Measurements from ENCODE around the gene MEPE.

The MEPE gene

GRCh38 chr4:87855559-87855958 lies 22.8 kb downstream of the MEPE start:
- Histone ChIP-seq H3K27me3 (ENCODE audit: control insufficient read depth, insufficient read depth, low read length) (no peaks in the 10 kb centered on the region), H3K4me3 (ENCODE audit: low read length) (no peak overlapping the region), H3K27ac (ENCODE audit: low read length) (no peak overlapping the region), H3K36me3 (ENCODE audit: control insufficient read depth, insufficient read depth, low read length) (no peaks in the 10 kb centered on the region), H3K9me3 (ENCODE audit: control insufficient read depth, insufficient read depth, low read length) (no peaks in the 10 kb centered on the region), H3K4me1 (ENCODE audit: control insufficient read depth, insufficient read depth, low read length) (peaks cover 4% of the 10 kb centered on the region)
- no CpG with 5 or more reads among the region's 8 CpGs for WGBS (ENCODE audit: insufficient coverage, insufficient read length)
- no peak for DNase-seq (ENCODE audit: low read depth, low spot score)

DNA sequence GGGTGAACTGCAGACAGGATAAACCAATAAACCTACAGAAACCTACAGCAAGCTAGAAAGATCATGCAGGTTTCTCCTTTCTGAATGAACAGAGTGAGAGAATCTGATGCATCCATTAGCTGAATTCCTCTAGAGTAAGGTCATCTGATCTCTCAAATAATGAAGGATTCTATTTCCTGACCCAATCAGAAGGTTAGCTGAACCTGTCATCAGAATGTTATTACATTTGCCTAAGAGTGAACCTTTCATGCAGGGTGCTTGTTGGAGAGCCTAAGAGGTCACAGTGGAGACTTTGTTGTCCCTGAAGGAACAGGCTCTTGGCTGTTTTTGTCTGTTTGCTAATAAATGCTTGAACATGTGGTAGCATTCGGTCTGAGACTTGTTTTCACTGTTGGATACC lies 24.0 kb downstream of the MEPE start:
- Histone ChIP-seq H3K36me3 (ENCODE audit: control insufficient read depth, insufficient read depth, low read length) (no peaks in the 10 kb centered on the region), H3K27me3 (ENCODE audit: control insufficient read depth, insufficient read depth, low read length) (no peaks in the 10 kb centered on the region), H3K27ac (ENCODE audit: low read length) (no peak overlapping the region), H3K4me1 (ENCODE audit: control insufficient read depth, insufficient read depth, low read length) (peaks cover 4% of the 10 kb centered on the region), H3K4me3 (ENCODE audit: low read length) (no peak overlapping the region), H3K9me3 (ENCODE audit: control insufficient read depth, insufficient read depth, low read length) (no peaks in the 10 kb centered on the region)
- WGBS (ENCODE audit: insufficient coverage, insufficient read length): no CpG with 5 or more reads among the region's 1 CpG
- no peak for DNase-seq (ENCODE audit: low read depth, low spot score)

GRCh38 chr4:87857789-87858188 lies 25.0 kb downstream of the MEPE start:
- WGBS (ENCODE audit: insufficient coverage, insufficient read length): no CpG with 5 or more reads among the region's 5 CpGs
- DNase-seq (ENCODE audit: low read depth, low spot score): no peak
- H3K4me1 ChIP-seq (ENCODE audit: control insufficient read depth, insufficient read depth, low read length): peaks cover 4% of the 10 kb centered on the region
- no peaks in the 10 kb centered on the region for H3K9me3 ChIP-seq (ENCODE audit: control insufficient read depth, insufficient read depth, low read length)
- no peak overlapping the region for H3K27ac ChIP-seq (ENCODE audit: low read length)
- no peaks in the 10 kb centered on the region for H3K27me3 ChIP-seq (ENCODE audit: control insufficient read depth, insufficient read depth, low read length)
- H3K36me3 ChIP-seq (ENCODE audit: control insufficient read depth, insufficient read depth, low read length): no peaks in the 10 kb centered on the region
- H3K4me3 ChIP-seq (ENCODE audit: low read length): no peak overlapping the region

DNA sequence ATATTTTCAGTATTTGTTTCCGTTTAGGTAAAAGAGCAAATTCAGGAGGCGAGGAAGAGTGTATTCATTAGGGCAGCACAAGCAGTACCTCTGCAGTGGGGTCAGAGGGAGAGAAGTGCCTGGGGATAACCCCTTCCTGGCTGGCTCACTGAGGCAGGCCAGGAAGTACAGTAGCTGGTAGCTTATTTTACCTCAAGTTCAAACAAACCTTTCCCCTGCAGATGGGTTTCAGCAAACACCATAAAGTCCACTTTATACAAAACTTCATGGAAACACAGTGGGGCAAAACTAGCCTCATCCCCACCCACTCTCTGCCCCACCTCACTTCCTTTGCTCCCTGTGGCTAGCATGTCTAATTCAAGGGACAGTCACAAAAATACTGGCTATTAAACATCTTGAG lies 29.5 kb downstream of the MEPE start:
- Histone ChIP-seq H3K27me3 (ENCODE audit: control insufficient read depth, insufficient read depth, low read length) (no peaks in the 10 kb centered on the region), H3K4me1 (ENCODE audit: control insufficient read depth, insufficient read depth, low read length) (no peaks in the 10 kb centered on the region; the same call in 1 of the 2 replicates), H3K27ac (ENCODE audit: low read length) (no peak overlapping the region), H3K36me3 (ENCODE audit: control insufficient read depth, insufficient read depth, low read length) (no peaks in the 10 kb centered on the region; the same call in 1 of the 2 replicates), H3K9me3 (ENCODE audit: control insufficient read depth, insufficient read depth, low read length) (no peaks in the 10 kb centered on the region), H3K4me3 (ENCODE audit: low read length) (no peak overlapping the region)
- DNase-seq (ENCODE audit: low read depth, low spot score): no peak
- no CpG with 5 or more reads among the region's 2 CpGs for WGBS (ENCODE audit: insufficient coverage, insufficient read length)

- Histone ChIP-seq H3K4me1 (ENCODE audit: control insufficient read depth, insufficient read depth, low read length) (no peaks in the 10 kb centered on the region; the same call in 1 of the 2 replicates), H3K4me3 (ENCODE audit: low read length) (no peak overlapping the region), H3K27ac (ENCODE audit: low read length) (no peak overlapping the region), H3K9me3 (ENCODE audit: control insufficient read depth, insufficient read depth, low read length) (no peaks in the 10 kb centered on the region), H3K27me3 (ENCODE audit: control insufficient read depth, insufficient read depth, low read length) (no peaks in the 10 kb centered on the region), H3K36me3 (ENCODE audit: control insufficient read depth, insufficient read depth, low read length) (no peaks in the 10 kb centered on the region; the same call in 1 of the 2 replicates)
- no CpG with 5 or more reads among the region's 23 CpGs for WGBS (ENCODE audit: insufficient coverage, insufficient read length)
- no peak for DNase-seq (ENCODE audit: low read depth, low spot score)
These were observed 30.7 kb downstream of the MEPE start for GRCh38 chr4:87863486-87863885.

GRCh38 chr4:87864321-87864720 lies 31.6 kb downstream of the MEPE start:
- H3K4me1 ChIP-seq (ENCODE audit: control insufficient read depth, insufficient read depth, low read length): no peaks in the 10 kb centered on the region; the same call in 1 of the 2 replicates

GRCh38 chr4:87865288-87865687 lies 32.5 kb downstream of the MEPE start:
- Histone ChIP-seq H3K4me1 (ENCODE audit: control insufficient read depth, insufficient read depth, low read length) (no peaks in the 10 kb centered on the region; the same call in 1 of the 2 replicates), H3K27me3 (ENCODE audit: control insufficient read depth, insufficient read depth, low read length) (no peaks in the 10 kb centered on the region), H3K4me3 (ENCODE audit: low read length) (no peak overlapping the region), H3K9me3 (ENCODE audit: control insufficient read depth, insufficient read depth, low read length) (no peaks in the 10 kb centered on the region; the same call in 1 of the 2 replicates), H3K27ac (ENCODE audit: low read length) (no peak overlapping the region), H3K36me3 (ENCODE audit: control insufficient read depth, insufficient read depth, low read length) (no peaks in the 10 kb centered on the region; the same call in 1 of the 2 replicates)
- no peak for DNase-seq (ENCODE audit: low read depth, low spot score)
- no CpG with 5 or more reads among the region's 3 CpGs for WGBS (ENCODE audit: insufficient coverage, insufficient read length)

More at GRCh38 chr4:87864321-87864720, 31.6 kb downstream of the MEPE start:
- DNase-seq (ENCODE audit: low read depth, low spot score): no peak
- no peaks in the 10 kb centered on the region for H3K9me3 ChIP-seq (ENCODE audit: control insufficient read depth, insufficient read depth, low read length)
- no peak overlapping the region for H3K27ac ChIP-seq (ENCODE audit: low read length)
- no CpG with 5 or more reads among the region's 2 CpGs for WGBS (ENCODE audit: insufficient coverage, insufficient read length)
- H3K36me3 ChIP-seq (ENCODE audit: control insufficient read depth, insufficient read depth, low read length): no peaks in the 10 kb centered on the region; the same call in 1 of the 2 replicates
- no peak overlapping the region for H3K4me3 ChIP-seq (ENCODE audit: low read length)
- H3K27me3 ChIP-seq (ENCODE audit: control insufficient read depth, insufficient read depth, low read length): no peaks in the 10 kb centered on the region

DNA sequence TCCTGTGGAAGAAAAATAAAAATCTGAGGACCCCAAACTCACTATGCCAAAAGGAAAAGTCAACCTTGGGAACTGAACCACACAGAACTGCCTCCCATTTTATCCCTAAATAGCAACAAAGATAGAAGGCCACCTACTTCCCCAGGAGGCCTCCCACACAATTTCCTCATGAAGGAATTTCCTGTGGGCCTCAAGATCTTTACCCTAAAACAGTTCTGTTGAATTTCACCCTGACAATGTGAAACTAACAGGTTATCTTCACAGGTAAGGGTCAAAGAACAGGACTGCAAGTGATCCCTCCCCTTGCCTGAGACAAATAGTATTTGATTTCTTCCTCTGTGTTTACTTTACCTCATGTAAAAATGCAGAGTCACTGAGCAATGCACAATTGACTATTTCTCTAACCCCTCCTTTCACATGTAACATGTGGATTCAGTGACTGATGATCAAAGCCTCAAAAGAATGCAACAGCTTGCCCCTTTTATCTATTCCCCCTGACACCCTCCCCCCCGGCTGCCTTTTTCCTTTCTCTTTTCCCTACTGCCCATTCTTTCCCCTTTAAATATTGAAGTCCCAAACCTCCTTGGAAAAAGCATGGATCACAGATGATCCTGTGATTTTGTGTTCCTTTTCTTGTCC lies 33.3 kb downstream of the MEPE start:
- WGBS (ENCODE audit: insufficient coverage, insufficient read length): no CpG with 5 or more reads among the region's 1 CpG
- H3K27ac ChIP-seq (ENCODE audit: low read length): no peak overlapping the region

DNA sequence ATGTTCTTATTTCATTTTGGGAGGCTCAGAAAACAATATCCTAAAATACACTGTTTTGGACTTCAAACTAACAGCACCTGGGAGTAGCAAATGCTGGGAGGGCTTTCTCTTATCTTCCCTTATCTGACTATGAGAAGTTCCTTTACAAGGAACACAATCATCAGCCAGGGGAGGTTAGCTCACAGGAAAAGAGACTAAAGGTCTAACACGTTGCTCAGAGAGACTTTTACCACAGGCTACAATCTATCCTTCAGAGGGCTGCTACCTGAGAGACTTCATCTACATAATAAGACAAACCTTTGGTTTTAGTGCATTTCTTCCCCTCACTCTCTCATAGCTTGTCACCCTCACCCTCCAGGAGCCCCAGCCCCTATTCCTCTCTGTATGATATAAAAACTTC lies 35.8 kb downstream of the MEPE start:
- Histone ChIP-seq H3K9me3 (ENCODE audit: control insufficient read depth, insufficient read depth, low read length) (no peaks in the 10 kb centered on the region; the same call in 1 of the 2 replicates), H3K36me3 (ENCODE audit: control insufficient read depth, insufficient read depth, low read length) (no peaks in the 10 kb centered on the region; the same call in 1 of the 2 replicates), H3K4me1 (ENCODE audit: control insufficient read depth, insufficient read depth, low read length) (no peaks in the 10 kb centered on the region; the same call in 1 of the 2 replicates), H3K4me3 (ENCODE audit: low read length) (no peak overlapping the region), H3K27me3 (ENCODE audit: control insufficient read depth, insufficient read depth, low read length) (no peaks in the 10 kb centered on the region), H3K27ac (ENCODE audit: low read length) (no peak overlapping the region)
- DNase-seq (ENCODE audit: low read depth, low spot score): no peak
- no CpG with 5 or more reads among the region's 1 CpG for WGBS (ENCODE audit: insufficient coverage, insufficient read length)

More for the DNA sequence above, 33.3 kb downstream of the MEPE start:
- Histone ChIP-seq H3K9me3 (ENCODE audit: control insufficient read depth, insufficient read depth, low read length) (no peaks in the 10 kb centered on the region; the same call in 1 of the 2 replicates), H3K27me3 (ENCODE audit: control insufficient read depth, insufficient read depth, low read length) (no peaks in the 10 kb centered on the region), H3K36me3 (ENCODE audit: control insufficient read depth, insufficient read depth, low read length) (no peaks in the 10 kb centered on the region; the same call in 1 of the 2 replicates), H3K4me3 (ENCODE audit: low read length) (no peak overlapping the region), H3K4me1 (ENCODE audit: control insufficient read depth, insufficient read depth, low read length) (no peaks in the 10 kb centered on the region; the same call in 1 of the 2 replicates)
- DNase-seq (ENCODE audit: low read depth, low spot score): no peak

DNA sequence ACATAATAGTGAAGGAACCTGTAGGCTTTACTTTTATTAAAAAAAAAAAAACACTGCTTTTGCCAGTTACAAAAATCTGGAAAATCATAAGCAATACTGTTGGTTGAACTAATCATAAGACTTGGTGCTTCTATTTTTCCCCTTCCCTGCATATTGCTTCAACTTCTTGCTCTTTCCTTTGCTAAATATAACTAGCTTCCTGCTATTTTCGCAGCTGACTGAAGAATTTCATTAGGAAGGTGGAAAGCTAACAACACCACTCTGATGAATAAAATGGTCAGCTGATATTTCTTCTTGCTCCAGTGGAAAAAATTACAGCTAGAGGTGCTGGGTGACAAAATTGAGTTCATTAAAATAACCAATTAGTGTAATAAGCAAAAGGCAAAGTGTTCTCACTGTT lies 39.3 kb downstream of the MEPE start:
- H3K4me1 ChIP-seq (ENCODE audit: control insufficient read depth, insufficient read depth, low read length): no peaks in the 10 kb centered on the region
- no peak for DNase-seq (ENCODE audit: low read depth, low spot score)
- H3K27ac ChIP-seq (ENCODE audit: low read length): no peak overlapping the region
- no peaks in the 10 kb centered on the region; the same call in 1 of the 2 replicates for H3K9me3 ChIP-seq (ENCODE audit: control insufficient read depth, insufficient read depth, low read length)
- H3K36me3 ChIP-seq (ENCODE audit: control insufficient read depth, insufficient read depth, low read length): no peaks in the 10 kb centered on the region
- WGBS (ENCODE audit: insufficient coverage, insufficient read length): no CpG with 5 or more reads among the region's 1 CpG
- H3K4me3 ChIP-seq (ENCODE audit: low read length): no peak overlapping the region
- no peaks in the 10 kb centered on the region for H3K27me3 ChIP-seq (ENCODE audit: control insufficient read depth, insufficient read depth, low read length)

DNA sequence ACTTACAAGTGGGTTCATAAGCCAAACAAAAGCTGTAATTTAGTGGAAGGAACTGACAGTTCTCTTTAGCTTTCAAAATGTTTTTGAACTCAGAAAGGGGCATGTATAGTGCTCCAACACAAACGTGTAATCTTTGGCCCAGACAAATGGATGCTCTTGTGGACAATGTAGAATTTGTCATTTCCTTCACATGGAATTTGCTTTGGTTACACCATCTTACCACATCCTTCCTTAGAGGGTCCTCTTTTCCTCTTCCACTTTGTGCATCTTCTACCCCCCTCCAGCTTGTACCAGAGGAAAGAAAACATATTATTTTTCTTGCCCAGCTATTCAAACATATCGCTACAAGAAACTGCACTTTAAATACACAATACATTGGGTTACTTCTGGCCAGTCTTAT lies 42.4 kb downstream of the MEPE start:
- no peaks in the 10 kb centered on the region for H3K4me1 ChIP-seq (ENCODE audit: control insufficient read depth, insufficient read depth, low read length)
- no peak overlapping the region for H3K27ac ChIP-seq (ENCODE audit: low read length)
- H3K36me3 ChIP-seq (ENCODE audit: control insufficient read depth, insufficient read depth, low read length): no peaks in the 10 kb centered on the region
- no CpG with 5 or more reads among the region's 2 CpGs for WGBS (ENCODE audit: insufficient coverage, insufficient read length)
- no peak overlapping the region for H3K4me3 ChIP-seq (ENCODE audit: low read length)
- no peaks in the 10 kb centered on the region for H3K27me3 ChIP-seq (ENCODE audit: control insufficient read depth, insufficient read depth, low read length)
- DNase-seq (ENCODE audit: low read depth, low spot score): no peak
- H3K9me3 ChIP-seq (ENCODE audit: control insufficient read depth, insufficient read depth, low read length): no peaks in the 10 kb centered on the region
